Smooth muscle cell (in vitro differentiated cells): ENCODE measurements around the gene KCTD15. TPM values are rescaled to one million over a fixed set of nuclear protein-coding genes. Genes with fewer than 3 reads are reported as not detected.

Experiments used
- DNase-seq: peaks from one replicate; lab custom pipeline; 2025; ENCODE audit not compliant: unreplicated experiment; lab: John Stamatoyannopoulos, UW
- H2AFZ ChIP-seq: fragments of 200-600 bp; sonication (generic); 2 replicates; pipeline ENCODE4 v1.6.0; 2016; ENCODE audit warnings: antibody characterized with exemption, low read depth, mild to moderate bottlenecking
- H3F3A ChIP-seq: fragments of 200-600 bp; sonication (generic); 2 replicates; pipeline ENCODE4 v1.6.0; 2017; ENCODE audit warnings: antibody characterized with exemption, low read depth
- H3K27ac ChIP-seq: fragments of 200-600 bp; sonication (generic); 2 replicates; pipeline ENCODE4 v1.5.1; 2016; ENCODE audit warnings: low read depth, mild to moderate bottlenecking
- H3K27me3 ChIP-seq: fragments of 200-600 bp; sonication (generic); 2 replicates; pipeline ENCODE4 v1.6.1; 2016; ENCODE audit warnings: low read depth, mild to moderate bottlenecking
- H3K36me3 ChIP-seq: fragments of 200-600 bp; sonication (generic); 2 replicates; pipeline ENCODE4 v1.5.1; 2016; ENCODE audit warnings: low read depth
- H3K4me1 ChIP-seq: fragments of 200-600 bp; sonication (generic); 2 replicates; pipeline ENCODE4 v1.5.1; 2016; ENCODE audit warnings: low read depth
- H3K4me2 ChIP-seq: fragments of 200-600 bp; sonication (generic); 2 replicates; pipeline ENCODE4 v1.6.0; 2016; ENCODE audit warnings: mild to moderate bottlenecking
- H3K4me3 ChIP-seq: fragments of 200-600 bp; sonication (generic); 2 replicates; pipeline ENCODE4 v1.5.1; 2016; ENCODE audit warnings: mild to moderate bottlenecking
- H3K79me2 ChIP-seq: fragments of 200-600 bp; sonication (generic); 2 replicates; pipeline ENCODE4 v1.6.0; 2016; ENCODE audit warnings: low read depth, mild to moderate bottlenecking
- H3K9ac ChIP-seq: fragments of 200-600 bp; sonication (generic); 2 replicates; pipeline ENCODE4 v1.6.0; 2016; ENCODE audit warnings: low read depth
- H3K9me3 ChIP-seq: fragments of 200-600 bp; sonication (generic); replicated peaks from 2 replicates; pipeline ENCODE4 v1.5.1; 2016; ENCODE audit warnings: low read depth
- H4K20me1 ChIP-seq: fragments of 200-600 bp; sonication (generic); 2 replicates; pipeline ENCODE4 v1.6.0; 2016; ENCODE audit warnings: low read depth
- WGBS: methylation state at CpG from one replicate; pipeline ENCODE4 v1.1.7; 2016; ENCODE audit warnings: low lambda C conversion rate; 5-methylcytosine and 5-hydroxymethylcytosine counted together
- polyA plus RNA-seq: library from polyadenylated mRNA; unstranded; fragments of >200 nt; fragmentation: Nextera tagmentation; extraction: Ambion mirVana; gene quantifications from 2 replicates; pipeline ENCODE4 v1.2.1, GENCODE V29; 2016
- total RNA-seq: library from RNA; depleted of rRNA; stranded (reverse); fragments of >200 nt; gene quantifications from 2 replicates; pipeline ENCODE4 v1.2.3, GENCODE V29; 2014
- TF ChIP-seq, protein P1 (sequence below): fragments of 200-600 bp; sonication (generic); IDR thresholded peaks from 2 replicates; pipeline ENCODE4 v1.5.1; 2017; ENCODE audit warnings: borderline replicate concordance, mild to moderate bottlenecking, antibody characterized with exemption; ENCODE audit not compliant: insufficient read depth, poor library complexity, severe bottlenecking

Gene KCTD15
- total and polyA plus RNA-seq, 2 experiments from 2014 or later = 9.6 to 54.3 TPM

GRCh38 chr19:33795370-33796163, 1.1 kb upstream of the KCTD15 start:
- Histone ChIP-seq H3K27me3 (no peaks in the 10 kb centered on the region), H3K79me2 (peaks cover 15% of the 10 kb centered on the region), H2AFZ (peak overlapping the region; percentile 92), H3K4me3 (peak overlapping the region; percentile 90), H3K9me3 (no peaks in the 10 kb centered on the region), H3K4me1 (peaks cover 13% of the 10 kb centered on the region), H3K36me3 (no peaks in the 10 kb centered on the region), H3K4me2 (peak overlapping the region; percentile 99), H3K9ac (peak overlapping the region; percentile 82), H3K27ac (peak overlapping the region; percentile 67), H3F3A (peaks cover 8% of the 10 kb centered on the region), H4K20me1 (peaks cover 16% of the 10 kb centered on the region)
- TF ChIP-seq, protein P1, sequence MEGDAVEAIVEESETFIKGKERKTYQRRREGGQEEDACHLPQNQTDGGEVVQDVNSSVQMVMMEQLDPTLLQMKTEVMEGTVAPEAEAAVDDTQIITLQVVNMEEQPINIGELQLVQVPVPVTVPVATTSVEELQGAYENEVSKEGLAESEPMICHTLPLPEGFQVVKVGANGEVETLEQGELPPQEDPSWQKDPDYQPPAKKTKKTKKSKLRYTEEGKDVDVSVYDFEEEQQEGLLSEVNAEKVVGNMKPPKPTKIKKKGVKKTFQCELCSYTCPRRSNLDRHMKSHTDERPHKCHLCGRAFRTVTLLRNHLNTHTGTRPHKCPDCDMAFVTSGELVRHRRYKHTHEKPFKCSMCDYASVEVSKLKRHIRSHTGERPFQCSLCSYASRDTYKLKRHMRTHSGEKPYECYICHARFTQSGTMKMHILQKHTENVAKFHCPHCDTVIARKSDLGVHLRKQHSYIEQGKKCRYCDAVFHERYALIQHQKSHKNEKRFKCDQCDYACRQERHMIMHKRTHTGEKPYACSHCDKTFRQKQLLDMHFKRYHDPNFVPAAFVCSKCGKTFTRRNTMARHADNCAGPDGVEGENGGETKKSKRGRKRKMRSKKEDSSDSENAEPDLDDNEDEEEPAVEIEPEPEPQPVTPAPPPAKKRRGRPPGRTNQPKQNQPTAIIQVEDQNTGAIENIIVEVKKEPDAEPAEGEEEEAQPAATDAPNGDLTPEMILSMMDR = peak; percentile 89
- DNase-seq = peak; percentile 71
- 2% methylated on average over 34 of the region's 92 CpGs for WGBS

- Histone ChIP-seq H2AFZ (peak overlapping the region; percentile 81), H3K4me2 (peak overlapping the region; percentile 99), H4K20me1 (peaks cover 40% of the 10 kb centered on the region), H3K27me3 (no peaks in the 10 kb centered on the region), H3K4me1 (peaks cover 13% of the 10 kb centered on the region), H3K9me3 (no peaks in the 10 kb centered on the region), H3K9ac (no peak overlapping the region), H3K27ac (no peak overlapping the region), H3K36me3 (no peaks in the 10 kb centered on the region), H3K79me2 (peaks cover 27% of the 10 kb centered on the region), H3K4me3 (peak overlapping the region; percentile 90), H3F3A (peaks cover 8% of the 10 kb centered on the region)
- under 1% methylated on average over 36 of the region's 61 CpGs for WGBS
- TF ChIP-seq, protein P1 = no peak
- DNase-seq = peak; percentile 37
Observed at GRCh38 chr19:33797802-33798671, 1.4 kb downstream of the KCTD15 start.

GRCh38 chr19:33798681-33799111, 2.0 kb downstream of the KCTD15 start:
- no peaks in the 10 kb centered on the region for H3K9me3 ChIP-seq
- H3K4me3 ChIP-seq = peak overlapping the region; percentile 90
- peaks cover 13% of the 10 kb centered on the region for H3K4me1 ChIP-seq
- peaks cover 47% of the 10 kb centered on the region for H4K20me1 ChIP-seq
- H3K27me3 ChIP-seq = no peaks in the 10 kb centered on the region
- H3K79me2 ChIP-seq = peaks cover 30% of the 10 kb centered on the region
- H3K36me3 ChIP-seq = no peaks in the 10 kb centered on the region
- peaks cover 8% of the 10 kb centered on the region for H3F3A ChIP-seq
- no peak for DNase-seq
- H2AFZ ChIP-seq = no peak overlapping the region
- WGBS = 2% methylated on average over 12 of the region's 12 CpGs
- no peak overlapping the region for H3K9ac ChIP-seq
- H3K4me2 ChIP-seq = peak overlapping the region; percentile 99
- TF ChIP-seq, protein P1 = no peak
- no peak overlapping the region for H3K27ac ChIP-seq
